NOMO-1 (cell line): ENCODE results near the gene MRPS12.
"Not testable (repeated sequence)": the region's sequence is repeated elsewhere in the genome, so short reads cannot be mapped to it uniquely, and the experiment has no call there.

ENCODE experiments used
- DNase-seq, 2 experiments: peaks; one replicate each; lab custom pipeline; 2025; ENCODE audit not compliant: unreplicated experiment in 2 of 2; lab: John Stamatoyannopoulos, UW

The MRPS12 gene

DNA sequence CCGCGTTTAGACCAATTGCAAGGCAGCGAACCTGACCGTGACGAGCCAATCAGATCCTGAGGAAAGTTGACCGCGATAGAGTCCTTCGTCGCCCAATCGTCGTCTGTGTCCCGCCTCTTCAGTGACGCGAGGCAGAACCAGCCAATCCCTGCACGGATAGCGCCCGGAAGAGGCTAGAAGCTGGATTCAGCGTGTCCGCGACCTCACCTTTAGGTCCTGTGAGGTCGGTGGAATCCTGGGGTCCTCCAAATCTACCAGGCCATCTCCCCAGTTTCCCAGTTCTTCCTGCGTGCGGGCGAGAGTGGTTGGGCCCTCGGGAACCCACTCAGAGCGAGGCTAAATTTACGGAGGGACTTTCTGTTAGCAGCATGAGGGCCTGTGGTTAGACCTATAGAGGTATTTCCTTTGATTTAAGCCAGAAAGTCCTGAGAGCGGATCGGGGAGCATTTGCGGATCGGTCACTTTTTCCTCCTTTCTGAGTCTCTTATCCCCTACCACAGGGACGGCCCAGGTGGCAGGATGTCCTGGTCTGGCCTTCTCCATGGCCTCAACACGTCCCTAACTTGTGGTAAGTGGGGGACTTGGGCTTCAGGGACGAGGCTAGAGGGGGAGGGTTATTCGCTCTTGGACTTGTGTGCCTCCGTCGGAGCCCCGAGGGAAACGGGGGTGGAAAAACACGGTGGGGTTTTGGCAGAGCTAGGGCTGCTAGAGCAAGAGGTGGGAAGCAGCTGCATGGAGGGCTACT is at the start of gene MRPS12:
Gene MRPS12, plus strand, starts transcription at position 169 of the 745 bp plus-strand sequence. Its CDS starts 351 bp downstream, at position 520.
- DNase-seq, result peak; percentile 97 to 99

DNA sequence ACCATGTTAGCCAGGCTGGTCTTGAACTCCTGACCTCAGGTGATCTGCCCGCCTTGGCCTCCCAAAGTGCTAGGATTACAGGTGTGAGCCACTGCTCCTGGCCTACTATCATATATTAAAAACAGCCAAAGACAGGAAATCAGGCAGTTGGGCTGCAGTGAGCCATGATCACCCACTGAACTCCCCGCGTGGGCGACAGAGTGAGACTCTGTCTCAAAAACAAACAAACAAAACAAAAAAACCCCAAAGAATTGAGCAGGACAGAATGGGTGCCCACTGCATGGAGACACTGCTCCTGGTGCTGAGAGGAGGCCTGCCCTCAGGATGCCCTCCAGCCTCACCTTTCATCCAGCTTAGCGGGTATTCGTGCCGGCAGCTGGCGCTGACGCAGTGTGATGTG is 47.5 kb upstream of the MRPS12 start:
- DNase-seq, result no peak

DNA sequence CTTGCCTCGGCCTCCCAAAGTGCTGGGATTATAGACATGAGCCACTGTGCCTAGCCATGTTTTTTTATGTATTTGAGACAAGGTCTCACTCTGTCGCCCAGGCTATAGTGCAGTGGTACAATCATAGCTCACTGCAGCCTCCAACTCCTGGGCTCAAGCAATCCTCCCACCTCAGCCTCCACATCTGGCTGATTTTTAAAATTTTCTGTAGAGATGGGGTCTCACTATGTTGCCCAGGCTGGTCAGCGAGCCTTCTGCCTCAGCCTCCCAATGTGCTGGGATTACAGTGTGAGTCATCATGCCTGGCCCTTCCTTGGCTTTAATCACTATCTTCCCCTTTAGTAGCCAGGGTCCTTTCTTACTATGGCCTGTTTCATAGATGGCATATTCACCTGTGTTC is 46.1 kb upstream of the MRPS12 start:
- not testable (repeated sequence) for DNase-seq

DNA sequence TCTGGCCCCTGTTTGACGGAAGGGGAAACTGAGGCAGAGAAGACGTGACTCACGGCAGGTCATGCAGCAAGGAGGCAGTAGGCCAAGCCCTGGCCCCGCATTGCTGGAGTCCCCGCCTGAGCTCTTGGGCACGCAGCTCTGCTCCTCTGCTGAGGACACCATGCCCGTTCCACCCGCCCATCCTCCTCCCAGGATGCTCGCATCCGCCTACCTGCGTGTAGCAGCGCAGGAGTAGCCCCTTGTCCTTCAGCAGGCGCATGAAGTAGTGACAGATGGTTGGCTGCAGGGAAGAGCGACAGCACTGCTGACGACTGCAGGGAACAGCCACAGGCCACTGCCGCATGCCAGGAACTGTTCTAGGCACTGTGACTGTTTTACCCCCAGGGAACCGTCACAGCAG is 41.9 kb upstream of the MRPS12 start:
- no peak for DNase-seq

DNA sequence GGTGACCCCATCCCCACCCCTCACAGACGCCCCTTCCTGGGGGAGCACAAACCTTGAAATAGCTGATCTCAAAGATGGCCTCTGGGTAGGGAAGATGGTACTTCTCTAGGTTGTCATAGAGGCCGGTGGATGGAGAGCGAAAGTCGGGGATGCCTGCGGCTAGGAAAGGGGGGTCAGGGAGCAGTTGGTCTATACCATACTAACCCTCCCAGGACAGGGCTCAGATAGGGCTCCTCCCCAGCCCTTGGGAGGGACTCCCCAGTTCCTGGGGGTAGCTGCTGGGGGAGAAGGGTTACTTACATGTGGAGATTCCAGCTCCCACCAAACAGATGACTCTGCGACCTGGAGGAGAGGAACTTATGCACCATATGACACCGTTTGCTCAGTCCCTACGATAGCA is 40.9 kb upstream of the MRPS12 start:
- DNase-seq, result no peak

DNA sequence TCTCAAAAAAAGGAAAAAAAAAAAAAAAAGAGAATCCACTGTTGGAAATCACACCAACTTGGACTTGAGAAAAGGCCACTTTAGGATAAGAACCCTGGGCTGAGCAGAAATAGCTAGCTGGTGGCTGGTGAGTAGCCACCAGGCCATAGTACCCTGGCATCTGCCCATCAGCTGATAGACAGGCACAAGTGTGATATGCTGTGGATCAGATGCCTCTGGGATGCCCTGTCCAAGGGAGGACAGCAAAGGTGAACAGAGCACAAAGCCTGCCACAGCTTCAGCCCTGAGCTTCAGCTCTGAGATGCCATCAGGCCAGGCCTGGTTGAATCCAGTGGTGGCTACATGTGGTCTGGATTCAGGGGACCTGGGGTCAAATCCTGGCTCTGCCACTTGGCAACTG is 40.1 kb upstream of the MRPS12 start:
- DNase-seq, result no peak

DNA sequence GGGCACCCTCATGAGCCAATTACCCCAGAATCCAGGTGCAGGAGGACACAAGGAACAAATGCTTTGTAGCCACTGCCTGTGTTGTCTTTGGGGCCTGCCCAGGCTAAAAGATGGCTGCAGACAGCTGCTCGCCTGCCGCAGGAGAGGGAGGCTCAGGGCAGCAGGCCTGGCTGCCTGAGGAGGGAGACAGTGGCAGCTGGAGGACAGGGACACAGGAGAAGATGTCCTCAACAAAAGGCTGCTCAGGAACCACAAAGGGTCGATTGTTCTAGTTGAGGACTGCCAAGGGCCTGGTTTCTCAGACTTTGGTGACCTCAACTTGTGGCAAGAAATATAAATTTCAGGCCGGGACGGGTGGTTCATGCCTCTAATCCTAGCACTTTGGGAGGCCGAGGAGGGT is 39.0 kb upstream of the MRPS12 start:
- DNase-seq, result no peak

DNA sequence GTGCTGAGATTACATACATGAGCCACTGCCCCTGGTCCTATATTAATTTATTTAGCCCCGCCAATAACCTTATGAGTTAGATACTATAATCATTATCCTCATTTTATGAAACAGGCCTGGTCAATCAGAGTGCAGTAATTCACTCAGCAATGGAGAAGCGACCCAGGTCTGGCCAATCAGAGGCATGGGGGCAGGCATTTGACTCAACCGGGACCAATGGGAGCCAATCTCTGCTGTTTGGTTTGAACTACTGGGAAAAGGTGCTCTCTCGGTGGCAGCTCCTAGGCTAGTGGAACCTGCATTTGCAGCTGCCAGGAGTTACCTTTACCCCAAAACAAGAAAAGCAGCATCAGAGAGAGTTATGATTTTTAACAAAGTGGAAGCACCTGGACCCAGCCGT is 37.9 kb upstream of the MRPS12 start:
- DNase-seq, result no peak

DNA sequence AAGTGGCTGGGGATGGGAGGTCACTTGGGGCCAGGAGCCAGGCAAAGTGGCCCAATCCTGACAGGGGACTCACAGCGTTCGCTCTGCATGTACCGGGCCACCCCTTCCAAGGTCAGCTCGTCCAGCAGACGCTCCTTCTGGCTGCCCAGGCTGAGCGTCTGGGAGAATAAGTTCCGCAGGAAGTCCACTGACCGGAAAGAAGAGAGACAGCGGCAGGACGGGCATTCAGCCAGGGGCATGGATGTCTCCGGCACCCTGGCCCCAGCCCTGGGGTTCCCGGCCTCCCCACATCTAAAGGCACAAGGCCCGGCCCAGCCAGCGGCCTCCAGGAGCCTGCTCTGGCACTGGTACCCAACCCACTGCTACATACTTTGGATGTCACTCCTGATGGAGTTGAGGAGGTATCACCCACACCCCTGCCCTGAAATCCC is 37.4 kb upstream of the MRPS12 start:
- no peak for DNase-seq

DNA sequence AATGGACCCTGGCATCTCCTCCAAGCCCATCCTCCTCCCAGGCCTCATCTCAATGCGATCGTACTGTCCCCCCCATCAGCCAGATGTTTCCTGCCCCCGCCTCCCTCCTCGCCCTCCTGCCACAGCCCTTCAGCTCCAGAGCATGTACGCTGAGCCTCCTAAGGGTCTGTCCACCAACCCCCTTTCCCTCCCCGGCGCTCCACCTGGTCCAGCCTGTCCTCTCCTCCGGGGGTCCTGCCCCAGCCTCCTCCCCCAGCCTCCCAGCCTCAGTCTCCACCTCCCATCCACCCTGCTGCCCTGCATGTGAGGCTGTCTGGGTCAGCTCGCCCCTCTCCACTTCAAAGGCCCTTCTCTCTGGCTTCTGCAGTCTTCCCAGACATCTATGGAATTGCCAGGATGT is 35.8 kb upstream of the MRPS12 start:
- no peak for DNase-seq

DNA sequence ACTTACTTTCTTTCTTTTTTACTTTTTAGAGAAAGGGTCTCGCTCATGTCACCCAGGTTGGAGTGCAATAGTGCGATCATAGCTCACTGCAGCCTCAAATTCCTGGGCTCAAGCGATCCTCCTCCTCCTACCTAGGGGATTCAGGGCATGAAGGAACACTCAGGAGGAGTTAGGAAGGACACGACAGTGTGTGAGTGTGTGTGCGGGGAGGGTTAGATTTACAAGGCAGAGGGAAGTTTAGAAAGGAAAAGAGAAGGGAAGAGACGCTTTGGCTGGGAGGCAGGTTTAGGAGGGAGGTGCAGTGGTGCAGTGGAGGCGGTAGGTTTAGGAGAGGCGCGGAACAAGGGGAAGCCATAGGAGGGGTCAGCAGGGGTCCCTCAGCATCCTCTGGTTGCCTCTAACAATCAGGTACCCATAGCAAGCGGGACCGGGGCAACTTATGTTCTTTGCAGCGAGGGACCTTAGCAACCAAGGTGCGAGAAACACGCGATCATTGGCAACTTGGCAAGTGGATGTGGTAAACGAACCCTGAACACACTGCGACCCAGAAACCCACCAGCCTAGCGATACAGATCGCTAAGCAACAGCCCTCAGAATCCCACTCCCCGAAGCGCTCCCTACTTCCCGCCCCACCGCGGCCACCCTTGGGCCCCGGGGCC is 31.8 kb upstream of the MRPS12 start:
- DNase-seq, result no peak

DNA sequence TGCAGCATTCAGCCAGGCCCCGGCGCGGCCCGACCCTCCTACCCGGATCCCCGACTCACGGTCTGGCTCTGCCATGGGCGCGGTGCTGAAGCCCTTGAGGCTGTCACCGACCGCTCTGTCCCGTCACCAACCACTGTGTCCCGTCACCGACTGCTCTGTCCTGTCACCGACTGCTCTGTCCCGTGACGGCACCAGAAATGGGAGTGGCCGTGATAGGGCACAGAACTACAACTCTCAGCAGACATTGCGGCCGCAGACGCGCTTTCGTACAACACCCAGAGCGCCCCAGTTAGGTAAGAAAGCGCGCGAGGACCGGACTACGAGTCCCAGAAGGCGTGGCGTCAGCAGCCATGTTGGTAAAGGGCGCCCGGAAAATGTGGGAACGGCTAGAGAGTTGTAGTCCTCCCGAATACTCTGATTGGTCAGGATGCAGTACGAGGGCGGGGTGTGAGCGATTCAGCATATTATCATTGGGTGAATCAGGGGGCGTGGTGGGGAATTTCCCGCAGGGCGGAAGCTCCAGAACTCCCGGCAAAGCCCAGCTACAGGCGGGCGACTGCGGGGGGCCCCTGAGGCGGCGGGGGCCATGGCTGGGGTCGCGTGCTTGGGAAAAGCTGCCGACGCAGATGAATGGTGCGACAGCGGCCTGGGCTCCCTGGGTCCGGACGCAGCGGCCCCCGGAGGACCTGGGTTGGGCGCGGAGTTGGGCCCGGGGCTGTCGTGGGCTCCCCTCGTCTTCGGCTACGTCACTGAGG is 31.1 kb upstream of the MRPS12 start, which contains the start of the genes NFKBIB and SIRT2:
Gene NFKBIB, plus strand, starts transcription at position 523 of the 755 bp plus-strand sequence. Its CDS starts 64 bp downstream, at position 587.
Gene SIRT2, minus strand, starts transcription at position 172 of the 755 bp plus-strand sequence. Its CDS starts 97 bp downstream, at position 75.
- peak; percentile 99 to 100 for DNase-seq

DNA sequence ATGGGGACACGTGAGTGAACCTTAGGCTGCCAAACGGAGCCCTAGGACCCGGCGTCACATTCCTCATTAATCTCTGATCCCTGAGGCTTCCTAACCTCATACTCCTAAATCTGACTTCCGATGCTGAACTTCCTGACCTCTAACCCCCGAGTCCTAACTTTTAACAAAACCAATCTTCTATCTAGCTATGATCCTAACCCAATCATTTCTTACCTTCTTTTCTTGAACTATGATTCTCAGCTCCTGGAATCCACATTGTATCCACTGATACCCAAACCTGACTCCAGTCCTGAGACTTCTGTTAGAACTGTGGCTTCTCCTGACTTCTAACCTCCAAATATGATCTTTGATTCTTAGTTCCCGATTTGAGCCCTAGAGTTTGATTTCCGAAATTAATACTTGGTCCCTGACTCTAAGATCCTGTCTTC is 30.5 kb upstream of the MRPS12 start:
- DNase-seq, result no peak

DNA sequence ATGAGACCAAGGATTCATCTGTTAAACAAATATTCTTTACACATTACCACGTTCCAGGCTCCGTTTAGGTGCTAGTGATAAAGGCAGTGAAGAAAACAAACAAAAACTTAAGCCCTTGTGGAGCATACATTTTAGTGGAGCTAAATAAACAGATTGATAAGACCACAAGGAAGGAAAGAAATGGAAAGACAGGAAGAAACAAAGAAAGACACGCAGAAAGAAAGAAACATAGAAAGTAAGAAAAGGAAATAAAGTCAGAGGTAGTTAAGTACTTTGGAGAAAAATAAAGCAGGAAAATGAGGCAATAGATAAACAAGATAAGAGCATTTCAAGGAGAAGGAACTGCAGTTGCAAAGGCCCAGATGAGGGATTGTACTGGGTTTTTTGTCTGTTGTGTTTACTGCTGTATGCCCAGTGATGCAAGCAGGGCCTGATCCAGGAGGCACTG is 30.0 kb upstream of the MRPS12 start:
- no peak for DNase-seq

DNA sequence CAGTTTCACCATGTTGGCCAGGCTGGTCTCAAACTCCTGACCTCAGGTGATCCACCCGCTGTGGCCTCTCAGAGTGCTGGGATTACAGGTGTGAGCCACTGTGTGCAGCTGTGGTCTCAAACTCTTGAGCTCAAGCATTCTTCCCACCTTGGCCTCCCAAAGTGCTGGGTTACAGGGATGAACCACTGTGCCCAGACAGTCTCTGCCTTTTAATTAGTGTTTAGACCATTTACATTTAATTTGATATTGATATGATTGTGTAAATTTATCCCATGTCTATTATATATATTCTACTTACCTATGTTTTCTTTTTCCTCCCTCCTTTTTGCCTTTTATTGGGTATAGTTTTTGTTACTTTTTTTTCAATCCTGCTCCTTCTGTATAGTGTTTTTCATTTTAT is 29.1 kb upstream of the MRPS12 start:
- no peak for DNase-seq

DNA sequence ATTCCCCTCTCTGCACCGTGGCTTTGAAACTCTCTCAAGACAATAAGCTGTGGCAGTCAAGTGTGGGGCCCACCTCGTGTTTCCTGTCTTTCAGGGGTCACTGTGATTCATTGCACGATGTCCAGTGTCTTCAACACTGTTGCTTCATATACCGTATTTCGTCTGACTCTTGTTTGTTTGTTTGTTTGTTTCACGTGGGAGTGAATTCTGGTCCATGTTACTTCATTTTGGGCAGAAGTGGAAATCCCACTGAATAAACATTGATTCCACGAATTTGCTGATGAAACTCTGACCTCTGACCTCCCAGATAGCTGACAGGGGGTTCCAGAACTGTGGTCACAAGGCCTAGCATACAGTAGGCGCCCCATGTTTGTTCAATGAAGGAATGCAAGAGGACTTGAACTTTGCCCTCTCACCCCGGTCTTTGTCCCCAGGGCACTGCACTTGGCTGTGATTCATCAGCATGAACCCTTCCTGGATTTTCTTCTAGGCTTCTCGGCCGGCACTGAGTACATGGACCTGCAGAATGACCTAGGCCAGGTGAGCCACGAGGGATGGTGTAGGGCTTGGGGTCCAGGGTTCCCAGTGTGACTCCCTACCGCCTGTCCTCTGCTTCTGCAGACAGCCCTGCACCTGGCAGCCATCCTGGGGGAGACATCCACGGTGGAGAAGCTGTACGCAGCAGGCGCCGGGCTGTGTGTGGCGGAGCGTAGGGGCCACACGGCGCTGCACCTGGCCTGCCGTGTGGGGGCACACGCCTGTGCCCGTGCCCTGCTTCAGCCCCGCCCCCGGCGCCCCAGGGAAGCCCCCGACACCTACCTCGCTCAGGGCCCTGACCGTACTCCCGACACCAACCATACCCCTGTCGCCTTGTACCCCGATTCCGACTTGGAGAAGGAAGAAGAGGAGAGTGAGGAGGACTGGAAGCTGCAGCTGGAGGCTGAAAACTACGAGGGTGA is 25.9 kb upstream of the MRPS12 start:
- DNase-seq, result no peak

DNA sequence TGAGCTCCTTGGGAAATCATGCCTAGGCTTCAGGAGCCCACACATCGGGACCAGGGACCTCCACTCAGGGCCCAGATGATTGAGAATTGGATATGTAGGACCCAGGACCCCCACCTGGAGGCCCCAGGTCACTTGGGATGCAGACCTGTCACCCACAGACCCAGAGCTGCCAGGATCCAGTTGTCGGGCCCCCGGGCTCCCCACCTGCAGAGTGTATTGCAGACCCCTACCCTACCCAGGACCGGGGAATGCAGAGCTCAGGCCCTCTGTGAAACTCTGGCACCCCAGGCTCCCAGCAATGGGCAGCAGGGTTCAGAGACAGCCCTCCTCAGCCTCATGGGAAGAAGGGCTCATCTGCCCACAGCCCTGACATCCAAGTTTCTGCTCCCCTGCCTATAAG is 25.1 kb upstream of the MRPS12 start:
- DNase-seq, result no peak

DNA sequence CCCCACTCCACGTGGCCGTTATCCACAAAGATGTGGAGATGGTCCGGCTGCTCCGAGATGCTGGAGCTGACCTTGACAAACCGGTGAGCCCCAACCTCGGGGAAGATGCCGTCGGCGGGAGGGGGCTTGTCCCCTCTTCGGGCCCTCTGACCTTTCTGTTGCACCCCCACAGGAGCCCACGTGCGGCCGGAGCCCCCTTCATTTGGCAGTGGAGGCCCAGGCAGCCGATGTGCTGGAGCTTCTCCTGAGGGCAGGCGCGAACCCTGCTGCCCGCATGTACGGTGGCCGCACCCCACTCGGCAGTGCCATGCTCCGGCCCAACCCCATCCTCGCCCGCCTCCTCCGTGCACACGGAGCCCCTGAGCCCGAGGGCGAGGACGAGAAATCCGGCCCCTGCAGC is 23.5 kb upstream of the MRPS12 start:
- DNase-seq, result no peak

DNA sequence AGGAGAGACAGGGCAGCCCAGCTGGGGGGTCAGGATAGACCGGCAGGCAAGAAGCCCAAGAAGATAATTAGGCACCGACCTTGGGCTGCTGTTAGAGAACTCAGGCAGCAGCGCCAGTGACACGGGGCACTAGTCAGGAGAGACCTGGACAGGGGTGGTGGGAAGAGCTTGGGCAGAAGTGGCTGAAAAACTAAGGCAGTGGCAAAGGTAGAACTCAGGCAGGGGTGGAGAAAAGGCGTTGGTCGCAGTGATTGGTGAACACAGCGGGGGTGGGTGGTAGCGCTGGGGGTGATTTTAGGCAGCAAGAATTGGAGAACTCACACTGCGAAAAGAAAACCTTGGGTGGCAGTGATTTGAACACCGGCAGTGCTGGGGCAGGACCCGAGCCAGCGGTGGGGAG is 23.1 kb upstream of the MRPS12 start:
- DNase-seq, result no peak

DNA sequence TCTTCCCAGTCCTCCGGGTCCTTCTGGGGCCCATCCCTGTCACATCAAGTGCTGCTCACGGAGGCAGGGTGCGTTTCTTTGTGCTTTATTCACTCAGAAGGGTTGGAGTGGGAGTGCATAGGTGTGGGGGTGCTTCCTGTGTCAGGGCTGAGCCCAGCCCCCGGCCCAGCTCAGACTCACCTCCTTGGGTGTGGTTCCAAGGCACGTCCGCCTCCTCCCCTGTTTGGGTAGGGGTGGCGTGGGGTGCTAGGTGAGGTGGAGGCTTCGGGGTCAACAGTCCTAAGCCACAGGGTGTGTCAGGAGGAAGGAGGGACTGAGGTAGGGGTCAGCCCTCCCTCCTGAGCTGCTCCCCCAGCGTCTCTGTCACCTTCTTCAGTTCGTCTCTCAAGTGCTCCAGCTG is 21.8 kb upstream of the MRPS12 start:
- no peak for DNase-seq
